ENCODE results near the gene RPL37.

Gene RPL37

DNA sequence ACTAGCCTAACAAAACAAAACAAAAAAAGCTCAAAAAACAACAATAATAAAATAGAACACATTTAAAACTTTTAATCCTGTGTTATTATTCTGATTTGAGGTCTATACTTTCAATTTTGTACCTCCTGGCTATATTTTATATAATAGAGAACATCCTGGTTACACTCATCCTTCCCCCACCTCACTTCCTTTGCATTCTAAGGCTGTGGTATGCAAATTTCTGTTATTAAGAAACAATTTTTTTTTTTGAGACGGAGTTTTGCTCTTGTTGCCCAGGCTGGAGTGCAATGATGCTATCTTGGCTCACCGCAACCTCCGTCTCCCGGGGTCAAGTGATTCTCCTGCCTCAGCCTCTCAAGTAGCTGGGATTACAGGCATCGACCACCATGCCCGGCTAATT, 3.1 kb upstream of the RPL37 start:
- Histone ChIP-seq H3K9me3 (ENCODE audit: control insufficient read depth, low read length) (no peaks in the 10 kb centered on the region), H3K4me3 (ENCODE audit: insufficient read depth, low read depth, low read length, poor library complexity, severe bottlenecking) (no peak overlapping the region), H3K27me3 (replicated peaks; ENCODE audit: control insufficient read depth, insufficient read depth, low read length, poor library complexity, severe bottlenecking) (no peaks in the 10 kb centered on the region), H3K36me3 (ENCODE audit: control insufficient read depth, insufficient read depth, low read length) (peaks cover 9% of the 10 kb centered on the region), H3K4me1 (ENCODE audit: control insufficient read depth, insufficient read depth, low read length, poor library complexity, severe bottlenecking) (peaks cover 19% of the 10 kb centered on the region), H3K27ac (ENCODE audit: insufficient read depth, low read length, poor library complexity, severe bottlenecking) (peak overlapping the region; percentile 1)
- DNase-seq: peak in 1 of 3 donors; percentile 17

DNA sequence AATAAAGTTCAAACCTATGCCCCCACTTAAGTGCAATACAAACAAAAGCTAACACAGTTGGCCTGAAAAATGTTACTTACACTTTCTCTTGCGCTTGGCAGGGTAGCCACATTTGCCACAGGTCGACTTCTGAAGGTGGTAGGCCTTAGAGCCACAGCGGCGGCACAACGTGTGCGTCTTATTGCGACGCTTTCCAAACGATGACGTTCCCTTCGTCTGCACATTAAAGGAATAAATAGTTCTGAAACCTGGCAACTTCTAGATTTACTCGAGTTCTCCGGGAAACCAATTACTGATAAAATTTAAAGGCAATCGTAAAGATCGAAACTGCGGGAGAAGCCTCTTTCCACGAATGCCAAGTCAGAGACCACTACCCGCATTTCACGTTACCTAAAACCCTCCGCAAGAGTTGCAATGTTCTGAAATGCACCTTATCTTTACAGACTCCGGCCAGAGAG, 602 bp downstream of the RPL37 start:
- Histone ChIP-seq H3K4me1 (ENCODE audit: control insufficient read depth, insufficient read depth, low read length, poor library complexity, severe bottlenecking) (peaks cover 24% of the 10 kb centered on the region), H3K27ac (ENCODE audit: insufficient read depth, low read length, poor library complexity, severe bottlenecking) (peak overlapping the region; percentile 92)
- DNase-seq: peak; percentile 30 to 51 (median 35)

DNA sequence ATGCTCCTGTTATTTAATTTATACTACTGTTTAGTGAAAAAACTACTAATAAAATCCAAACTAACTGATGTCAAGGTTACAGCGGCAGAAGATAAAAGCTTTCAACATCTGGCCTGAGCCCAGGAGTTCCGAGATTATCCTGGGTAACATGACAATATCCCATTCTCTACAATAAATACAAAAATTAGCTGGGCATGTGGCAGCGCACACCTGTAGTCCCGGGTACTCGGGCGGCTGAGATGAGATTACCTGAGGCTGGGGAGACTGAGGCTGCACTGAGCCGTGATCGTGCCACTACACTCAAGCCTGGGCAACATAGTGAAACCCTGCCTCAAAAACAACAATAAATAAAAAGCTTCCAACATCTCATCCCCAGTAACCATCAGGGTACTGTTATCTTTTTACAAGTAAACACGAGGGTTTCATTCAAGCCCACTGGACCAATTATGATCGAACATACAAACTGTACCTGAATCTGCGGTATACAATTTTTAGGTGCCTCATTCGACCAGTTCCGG, 1.3 kb downstream of the RPL37 start:
- H3K9me3 ChIP-seq (ENCODE audit: control insufficient read depth, low read length): no peaks in the 10 kb centered on the region
- H3K36me3 ChIP-seq (ENCODE audit: control insufficient read depth, insufficient read depth, low read length): peaks cover 48% of the 10 kb centered on the region
- no peaks in the 10 kb centered on the region for H3K27me3 ChIP-seq (replicated peaks; ENCODE audit: control insufficient read depth, insufficient read depth, low read length, poor library complexity, severe bottlenecking)
- peaks cover 24% of the 10 kb centered on the region for H3K4me1 ChIP-seq (ENCODE audit: control insufficient read depth, insufficient read depth, low read length, poor library complexity, severe bottlenecking)
- H3K27ac ChIP-seq (ENCODE audit: insufficient read depth, low read length, poor library complexity, severe bottlenecking): peak overlapping the region; percentile 92
- DNase-seq: no peak
- H3K4me3 ChIP-seq (ENCODE audit: insufficient read depth, low read depth, low read length, poor library complexity, severe bottlenecking): peak overlapping the region; percentile 66

More for the DNA sequence above, 602 bp downstream of the RPL37 start:
- Histone ChIP-seq H3K9me3 (ENCODE audit: control insufficient read depth, low read length) (no peaks in the 10 kb centered on the region), H3K27me3 (replicated peaks; ENCODE audit: control insufficient read depth, insufficient read depth, low read length, poor library complexity, severe bottlenecking) (no peaks in the 10 kb centered on the region), H3K36me3 (ENCODE audit: control insufficient read depth, insufficient read depth, low read length) (peaks cover 44% of the 10 kb centered on the region), H3K4me3 (ENCODE audit: insufficient read depth, low read depth, low read length, poor library complexity, severe bottlenecking) (peak overlapping the region; percentile 66)

DNA sequence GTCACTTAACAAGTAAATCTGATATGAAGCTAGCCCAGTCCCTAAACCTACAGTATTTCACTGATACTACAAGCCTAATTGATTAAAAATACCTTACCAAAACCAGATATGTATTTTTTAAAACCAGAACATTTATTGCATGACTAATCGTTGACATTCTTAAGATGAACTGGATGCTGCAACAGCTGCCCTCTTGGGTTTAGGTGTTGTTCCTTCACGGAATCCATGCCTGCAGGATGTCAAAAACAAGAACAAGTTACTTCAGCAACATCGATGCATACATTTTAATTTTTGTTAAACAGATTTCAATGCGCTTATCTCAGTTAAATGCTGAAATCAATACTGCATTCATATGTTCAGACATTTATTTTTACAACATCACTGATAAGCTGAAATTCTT, 2.7 kb downstream of the RPL37 start:
- peak overlapping the region; percentile 92 for H3K27ac ChIP-seq (ENCODE audit: insufficient read depth, low read length, poor library complexity, severe bottlenecking)
- H3K27me3 ChIP-seq (replicated peaks; ENCODE audit: control insufficient read depth, insufficient read depth, low read length, poor library complexity, severe bottlenecking): no peaks in the 10 kb centered on the region
- no peak for DNase-seq
- H3K4me1 ChIP-seq (ENCODE audit: control insufficient read depth, insufficient read depth, low read length, poor library complexity, severe bottlenecking): peaks cover 18% of the 10 kb centered on the region
- no peak overlapping the region for H3K4me3 ChIP-seq (ENCODE audit: insufficient read depth, low read depth, low read length, poor library complexity, severe bottlenecking)
- H3K36me3 ChIP-seq (ENCODE audit: control insufficient read depth, insufficient read depth, low read length): peaks cover 62% of the 10 kb centered on the region
- H3K9me3 ChIP-seq (ENCODE audit: control insufficient read depth, low read length): no peaks in the 10 kb centered on the region

DNA sequence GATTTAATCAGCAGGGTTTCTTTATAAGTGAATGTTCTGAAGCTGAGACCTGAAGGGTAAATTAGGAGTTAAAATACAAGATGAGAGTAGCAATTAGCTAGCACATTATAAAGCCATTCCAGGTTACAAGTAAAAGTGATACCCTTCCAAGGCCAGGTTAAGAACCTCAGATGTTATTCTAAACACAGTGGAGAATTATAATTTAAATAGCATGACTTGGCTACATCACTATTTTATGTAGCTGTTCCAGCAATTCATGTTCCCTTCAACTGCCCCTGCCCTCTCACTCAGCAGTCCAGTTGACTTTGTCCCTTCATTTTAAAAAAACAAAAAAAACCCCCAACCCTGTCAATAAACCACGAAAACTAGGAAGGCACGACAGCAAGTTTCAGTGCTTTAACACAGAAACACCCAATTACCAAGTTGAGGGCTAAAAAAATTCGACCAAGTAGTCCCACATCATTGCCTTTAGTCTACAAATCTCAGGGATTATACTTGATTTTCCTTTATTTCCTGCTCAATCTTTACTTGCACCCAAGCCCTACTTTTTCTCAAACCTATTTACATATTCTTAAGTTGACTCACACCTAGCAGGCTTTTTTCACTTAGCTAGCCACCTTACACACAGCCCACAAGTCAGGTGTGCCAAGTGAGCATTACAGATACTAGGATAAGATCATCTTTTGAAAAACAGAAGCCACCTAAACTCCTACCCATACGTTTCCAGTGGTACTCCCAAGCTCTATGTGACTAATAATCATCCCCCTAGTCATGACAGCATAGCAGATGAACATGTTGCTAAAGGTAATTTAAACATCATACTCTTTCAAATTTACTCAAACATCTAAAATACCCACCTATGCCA, 3.4 kb downstream of the RPL37 start:
- no peak for DNase-seq
- H3K36me3 ChIP-seq (ENCODE audit: control insufficient read depth, insufficient read depth, low read length): peaks cover 68% of the 10 kb centered on the region
- H3K9me3 ChIP-seq (ENCODE audit: control insufficient read depth, low read length): no peaks in the 10 kb centered on the region
- H3K4me3 ChIP-seq (ENCODE audit: insufficient read depth, low read depth, low read length, poor library complexity, severe bottlenecking): no peak overlapping the region
- H3K27me3 ChIP-seq (replicated peaks; ENCODE audit: control insufficient read depth, insufficient read depth, low read length, poor library complexity, severe bottlenecking): no peaks in the 10 kb centered on the region
- peak overlapping the region; percentile 12 for H3K27ac ChIP-seq (ENCODE audit: insufficient read depth, low read length, poor library complexity, severe bottlenecking)
- H3K4me1 ChIP-seq (ENCODE audit: control insufficient read depth, insufficient read depth, low read length, poor library complexity, severe bottlenecking): peaks cover 18% of the 10 kb centered on the region

DNA sequence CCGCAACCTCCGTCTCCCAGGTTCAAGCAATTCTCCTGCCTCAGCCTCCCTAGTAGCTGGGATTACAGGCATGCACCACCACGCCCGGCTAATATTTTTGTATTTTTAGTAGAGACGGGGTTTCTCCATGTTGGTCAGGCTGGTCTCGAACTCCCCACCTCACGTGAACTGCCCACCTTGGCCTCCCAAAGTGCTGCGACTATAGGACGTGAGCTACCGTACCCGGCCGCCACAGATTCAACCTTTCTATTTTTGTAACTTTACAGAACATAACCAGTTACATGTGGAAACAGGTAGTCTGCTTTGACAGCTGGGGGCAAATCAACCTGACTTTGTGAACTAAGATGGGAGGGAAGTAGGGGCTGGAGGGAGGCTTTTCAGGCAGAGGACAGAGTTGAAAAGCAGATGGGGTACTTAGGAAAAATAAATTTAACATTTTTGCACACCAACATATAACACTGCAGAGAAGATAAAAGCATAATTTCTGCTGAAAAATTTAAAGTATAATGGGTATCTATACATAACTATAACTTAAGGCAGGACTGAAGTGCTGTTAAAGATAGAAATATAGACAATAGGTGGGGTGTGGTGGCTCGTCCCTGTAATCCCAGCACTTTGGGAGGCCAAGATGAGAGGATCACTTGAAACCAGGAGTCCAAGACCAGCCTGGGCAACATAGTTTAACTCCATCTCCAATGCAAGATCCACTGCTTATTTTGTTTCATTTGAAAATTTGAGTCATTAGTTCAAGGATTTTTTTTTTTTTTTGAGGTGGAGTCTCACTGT, 5.1 kb downstream of the RPL37 start:
- Histone ChIP-seq H3K27ac (ENCODE audit: insufficient read depth, low read length, poor library complexity, severe bottlenecking) (no peak overlapping the region), H3K4me3 (ENCODE audit: insufficient read depth, low read depth, low read length, poor library complexity, severe bottlenecking) (no peak overlapping the region), H3K36me3 (ENCODE audit: control insufficient read depth, insufficient read depth, low read length) (peaks cover 68% of the 10 kb centered on the region)

DNA sequence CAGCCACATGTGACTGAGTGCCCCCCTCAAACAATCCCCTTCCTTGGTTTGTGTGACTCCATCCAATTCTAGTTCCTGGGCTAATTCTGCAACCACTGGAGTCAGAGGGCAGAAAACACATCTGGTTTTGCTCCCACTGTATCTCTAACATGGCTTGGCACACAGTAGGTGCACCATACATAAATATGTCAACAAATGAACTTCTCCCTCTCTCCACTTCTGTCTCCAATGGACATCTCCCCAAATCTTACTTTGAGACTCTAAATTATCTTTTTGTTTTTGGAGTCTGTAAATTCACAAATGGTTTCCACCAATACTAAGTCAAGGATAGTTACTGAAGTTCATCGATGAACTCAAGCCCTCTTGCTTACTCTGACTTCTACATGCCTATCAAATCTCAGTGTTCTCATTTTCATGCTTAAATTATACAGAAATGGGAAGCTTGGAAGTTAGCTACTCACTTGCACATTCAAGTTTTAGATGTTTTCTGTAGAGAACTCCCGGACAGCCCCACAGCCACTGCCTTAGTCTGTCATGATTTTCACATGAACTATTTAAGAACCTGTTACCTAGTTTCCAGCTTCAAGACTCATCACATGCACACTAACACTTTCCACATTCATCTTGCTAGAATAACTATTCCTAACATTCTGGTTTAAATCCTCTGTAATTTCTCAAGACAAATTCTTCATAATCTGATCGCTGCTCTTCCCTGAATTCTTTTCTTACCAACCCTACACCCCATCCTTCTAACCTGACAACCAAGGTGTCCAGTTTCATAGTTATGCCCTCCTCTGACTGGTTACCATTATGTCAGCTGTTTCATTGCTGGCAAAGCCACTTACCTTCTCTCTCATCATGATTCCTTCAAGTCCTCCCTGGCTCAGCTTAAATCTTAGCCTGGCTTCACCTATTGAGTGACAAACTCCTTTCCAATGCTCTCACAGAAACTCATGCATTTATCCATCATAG, 6.0 kb downstream of the RPL37 start:
- Histone ChIP-seq H3K27ac (ENCODE audit: insufficient read depth, low read length, poor library complexity, severe bottlenecking) (no peak overlapping the region), H3K4me1 (ENCODE audit: control insufficient read depth, insufficient read depth, low read length, poor library complexity, severe bottlenecking) (peaks cover 15% of the 10 kb centered on the region), H3K4me3 (ENCODE audit: insufficient read depth, low read depth, low read length, poor library complexity, severe bottlenecking) (no peak overlapping the region), H3K9me3 (ENCODE audit: control insufficient read depth, low read length) (no peaks in the 10 kb centered on the region), H3K27me3 (replicated peaks; ENCODE audit: control insufficient read depth, insufficient read depth, low read length, poor library complexity, severe bottlenecking) (no peaks in the 10 kb centered on the region), H3K36me3 (ENCODE audit: control insufficient read depth, insufficient read depth, low read length) (peaks cover 67% of the 10 kb centered on the region)
- no peak for DNase-seq

More for the DNA sequence above, 5.1 kb downstream of the RPL37 start:
- DNase-seq: no peak
- peaks cover 15% of the 10 kb centered on the region for H3K4me1 ChIP-seq (ENCODE audit: control insufficient read depth, insufficient read depth, low read length, poor library complexity, severe bottlenecking)
- no peaks in the 10 kb centered on the region for H3K9me3 ChIP-seq (ENCODE audit: control insufficient read depth, low read length)
- H3K27me3 ChIP-seq (replicated peaks; ENCODE audit: control insufficient read depth, insufficient read depth, low read length, poor library complexity, severe bottlenecking): no peaks in the 10 kb centered on the region

DNA sequence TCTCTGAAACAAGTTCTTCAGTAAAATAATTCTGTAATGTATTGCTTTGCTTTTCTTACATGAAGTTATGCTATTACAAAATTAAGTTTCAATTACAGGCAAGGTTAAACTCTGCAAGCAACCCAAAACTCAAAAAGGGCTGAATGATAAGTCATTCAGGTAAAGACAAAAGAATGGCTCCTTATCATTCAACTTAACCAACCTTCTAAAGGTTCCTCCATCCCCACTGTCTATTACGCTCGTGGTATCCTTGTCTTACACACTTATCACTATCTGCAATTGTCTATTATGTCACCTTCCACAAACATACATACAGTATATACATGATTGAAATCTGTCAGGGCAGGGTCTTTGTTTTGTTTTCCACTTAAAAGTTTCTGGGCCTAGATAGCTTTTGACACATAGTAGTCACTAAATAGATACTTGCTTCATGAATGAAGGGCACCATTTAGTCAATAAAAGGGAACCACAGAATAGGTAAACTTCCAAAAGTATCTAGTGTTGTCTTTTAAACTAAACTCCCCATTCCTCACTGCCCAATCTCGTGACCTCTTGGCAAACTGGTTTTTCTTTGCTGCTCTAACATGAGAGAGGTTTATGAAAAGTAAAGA, 6.9 kb downstream of the RPL37 start:
- Histone ChIP-seq H3K4me1 (ENCODE audit: control insufficient read depth, insufficient read depth, low read length, poor library complexity, severe bottlenecking) (peaks cover 6% of the 10 kb centered on the region), H3K4me3 (ENCODE audit: insufficient read depth, low read depth, low read length, poor library complexity, severe bottlenecking) (no peak overlapping the region), H3K9me3 (ENCODE audit: control insufficient read depth, low read length) (no peaks in the 10 kb centered on the region), H3K27ac (ENCODE audit: insufficient read depth, low read length, poor library complexity, severe bottlenecking) (no peak overlapping the region), H3K27me3 (replicated peaks; ENCODE audit: control insufficient read depth, insufficient read depth, low read length, poor library complexity, severe bottlenecking) (no peaks in the 10 kb centered on the region), H3K36me3 (ENCODE audit: control insufficient read depth, insufficient read depth, low read length) (peaks cover 59% of the 10 kb centered on the region)
- DNase-seq: no peak

All from effector memory CD4-positive, alpha-beta T cell (primary cell).